HG03045 (cell line): ENCODE data around the gene MRPL33.

ENCODE experiments used
- ATAC-seq: cut with Tn5 transposase; IDR thresholded peaks from one replicate; pipeline ENCODE4 v1.9.1; 2021; ENCODE audit warnings: mild to moderate bottlenecking, moderate library complexity; ENCODE audit not compliant: unreplicated experiment

MRPL33 gene

DNA sequence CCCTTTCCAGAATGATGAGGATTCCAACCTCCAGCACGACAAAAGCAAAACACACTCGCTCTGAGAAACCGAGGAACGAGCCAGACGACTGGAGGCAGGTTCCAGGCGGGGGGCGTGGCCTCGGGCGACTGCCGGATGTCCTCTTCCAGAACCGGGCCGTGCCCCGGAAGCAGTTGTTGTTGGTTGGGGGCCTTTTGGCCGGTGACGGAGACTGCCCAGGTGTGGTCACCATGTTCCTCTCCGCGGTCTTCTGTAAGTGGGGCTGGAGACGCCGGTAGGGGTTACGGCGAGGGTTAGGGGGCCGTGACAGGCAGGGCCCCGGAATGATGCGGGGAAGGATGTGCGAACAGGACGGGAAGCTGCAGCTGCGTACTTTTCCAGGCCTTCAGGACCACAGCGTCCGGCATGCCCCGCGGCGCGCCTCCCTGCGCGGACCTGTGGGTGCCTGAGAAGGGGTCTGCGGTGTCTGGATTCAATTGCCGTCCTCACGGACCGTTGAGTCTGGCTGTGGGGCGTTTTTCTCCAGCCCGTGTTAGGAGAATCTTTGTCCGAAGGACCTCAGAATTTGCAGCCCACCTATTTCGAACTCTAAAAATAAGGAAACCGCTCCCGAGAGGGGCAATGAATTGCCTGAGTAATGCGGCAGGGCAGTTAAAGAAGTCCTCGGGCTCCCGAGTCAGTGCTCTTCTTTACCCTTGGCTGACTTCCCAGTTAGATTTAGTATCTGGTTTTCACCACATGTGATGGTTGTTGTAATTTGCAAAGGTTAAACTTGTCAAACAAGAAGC, at the start of gene MRPL33:
Gene MRPL33 (plus strand): TSS at position 172 of the 788 bp plus-strand sequence. CDS start 59 bp downstream, at position 231.
- ATAC-seq, result peak; percentile 95

- ATAC-seq, result no peak
Measured at GRCh38 chr2:27721884-27722485, 49.5 kb upstream of the MRPL33 start.

DNA sequence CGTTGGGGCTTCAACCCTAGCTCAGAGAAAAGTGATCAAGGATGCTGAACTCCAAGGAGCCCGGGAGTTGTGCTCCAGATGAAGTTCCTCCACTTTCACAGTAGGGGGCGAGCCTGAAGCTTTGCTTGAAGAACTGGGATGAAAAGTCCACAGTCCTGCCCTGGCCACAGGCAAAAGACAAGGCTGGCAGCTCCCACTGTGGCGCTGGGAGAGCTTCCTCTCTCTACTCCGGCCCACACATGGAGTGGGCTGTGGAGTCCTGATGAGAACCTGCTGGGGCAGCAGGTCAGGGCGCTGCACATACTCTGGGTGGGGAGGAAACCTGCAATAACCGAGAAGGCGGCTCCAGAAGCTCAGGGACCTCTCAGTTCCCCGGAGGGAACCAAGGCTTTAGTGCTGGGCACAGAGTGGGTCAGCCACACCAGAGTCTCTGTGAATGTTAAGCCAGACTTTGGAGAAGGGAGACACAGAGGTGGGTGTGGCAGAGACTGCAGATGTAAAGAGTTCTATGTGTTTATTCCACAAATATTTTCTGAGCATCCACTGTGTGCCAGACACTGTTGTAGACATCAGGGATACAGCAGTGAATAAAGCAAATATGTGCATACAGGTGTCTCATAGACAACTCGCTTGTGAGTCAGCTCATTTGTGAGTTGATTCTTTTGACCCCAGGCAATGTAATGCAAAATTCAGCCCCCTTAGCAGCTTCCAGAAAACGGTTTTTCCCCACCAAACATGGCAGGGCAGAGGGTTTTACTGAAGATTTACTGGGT, 48.0 kb upstream of the MRPL33 start:
- ATAC-seq, result no peak

DNA sequence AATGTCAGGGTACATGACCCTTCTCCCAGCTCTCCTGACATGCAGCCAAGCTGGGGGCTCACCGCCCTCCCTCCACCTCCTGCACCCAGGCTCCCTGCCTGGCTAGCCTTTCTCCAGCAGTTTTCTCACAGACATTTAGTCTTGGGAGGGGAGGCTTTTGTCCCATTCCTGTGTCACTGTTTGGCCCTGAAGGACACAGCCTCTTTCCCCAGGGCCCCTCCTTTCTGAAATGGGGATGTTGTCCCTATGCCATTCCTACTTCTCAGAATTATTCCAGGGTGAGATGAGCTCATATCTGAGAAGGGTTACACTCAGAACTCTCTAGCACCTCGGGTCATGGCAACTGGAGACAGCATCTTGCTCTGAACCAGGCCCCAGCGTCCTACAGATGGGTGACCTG, 47.3 kb upstream of the MRPL33 start:
- ATAC-seq, result no peak

GRCh38 chr2:27724905-27725701, 46.4 kb upstream of the MRPL33 start:
- no peak for ATAC-seq

DNA sequence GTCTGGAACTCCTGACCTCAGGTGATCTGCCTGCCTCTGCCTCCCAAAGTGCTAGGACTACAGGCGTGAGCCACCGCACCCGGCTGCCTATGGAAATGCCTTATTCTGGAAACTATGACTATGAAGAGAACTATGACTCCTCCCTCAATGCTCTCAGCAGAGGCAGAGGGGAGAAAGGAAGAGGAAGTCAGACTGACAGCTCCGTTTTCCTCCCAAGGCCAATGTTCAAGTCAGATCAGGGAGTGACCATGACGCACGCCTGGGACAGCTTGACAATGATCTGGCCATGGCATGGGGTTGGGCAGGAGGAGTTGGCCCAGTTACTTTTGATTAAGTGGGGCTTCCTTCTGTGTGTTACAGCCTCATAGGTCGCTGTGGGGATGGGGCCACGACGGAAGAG, 44.3 kb upstream of the MRPL33 start:
- ATAC-seq, result no peak

- no peak for ATAC-seq
Measured at GRCh38 chr2:27728081-27728858, 43.2 kb upstream of the MRPL33 start.

GRCh38 chr2:27729198-27729597, 42.3 kb upstream of the MRPL33 start:
- no peak for ATAC-seq

GRCh38 chr2:27729614-27730013, 41.9 kb upstream of the MRPL33 start:
- no peak for ATAC-seq

DNA sequence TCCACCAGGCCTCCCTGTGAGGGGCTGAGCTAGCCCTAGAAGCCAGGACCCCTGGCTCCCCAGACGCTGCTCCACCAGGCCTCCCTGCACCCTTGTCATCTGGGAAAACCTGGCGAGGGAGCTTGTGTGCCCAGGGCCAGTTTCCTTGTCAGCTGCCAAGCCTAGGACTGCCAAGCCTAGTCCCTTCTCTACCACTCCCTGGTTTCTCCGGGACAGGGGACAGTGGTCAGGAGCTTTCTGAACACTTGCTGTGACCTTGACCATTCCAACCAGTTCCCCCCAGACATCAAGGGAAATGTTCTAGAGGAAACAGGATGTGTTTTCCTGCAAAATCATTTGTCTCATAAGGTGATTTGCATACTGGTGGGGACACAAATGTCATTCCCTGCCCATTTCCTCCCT, 41.3 kb upstream of the MRPL33 start:
- ATAC-seq, result no peak

GRCh38 chr2:27730980-27731691, 40.4 kb upstream of the MRPL33 start:
- ATAC-seq, result no peak

DNA sequence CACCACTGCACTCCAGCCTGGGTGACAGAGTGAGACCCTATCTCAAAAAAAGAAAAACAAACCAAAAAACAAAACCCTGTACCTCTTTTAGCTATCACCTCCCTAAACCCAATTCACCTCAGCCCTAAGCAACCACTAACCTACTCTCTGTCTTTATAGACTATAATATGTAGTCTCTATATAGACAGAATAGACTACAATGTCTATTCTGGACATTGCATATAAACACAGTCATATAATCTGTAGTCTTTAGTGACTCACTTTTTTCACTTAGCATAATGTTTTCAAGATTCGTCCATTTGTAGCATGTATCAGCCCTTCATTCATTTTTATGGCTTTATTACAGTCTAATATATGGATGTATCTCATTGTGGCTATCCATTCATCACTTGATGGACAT, 37.2 kb upstream of the MRPL33 start:
- ATAC-seq, result no peak

DNA sequence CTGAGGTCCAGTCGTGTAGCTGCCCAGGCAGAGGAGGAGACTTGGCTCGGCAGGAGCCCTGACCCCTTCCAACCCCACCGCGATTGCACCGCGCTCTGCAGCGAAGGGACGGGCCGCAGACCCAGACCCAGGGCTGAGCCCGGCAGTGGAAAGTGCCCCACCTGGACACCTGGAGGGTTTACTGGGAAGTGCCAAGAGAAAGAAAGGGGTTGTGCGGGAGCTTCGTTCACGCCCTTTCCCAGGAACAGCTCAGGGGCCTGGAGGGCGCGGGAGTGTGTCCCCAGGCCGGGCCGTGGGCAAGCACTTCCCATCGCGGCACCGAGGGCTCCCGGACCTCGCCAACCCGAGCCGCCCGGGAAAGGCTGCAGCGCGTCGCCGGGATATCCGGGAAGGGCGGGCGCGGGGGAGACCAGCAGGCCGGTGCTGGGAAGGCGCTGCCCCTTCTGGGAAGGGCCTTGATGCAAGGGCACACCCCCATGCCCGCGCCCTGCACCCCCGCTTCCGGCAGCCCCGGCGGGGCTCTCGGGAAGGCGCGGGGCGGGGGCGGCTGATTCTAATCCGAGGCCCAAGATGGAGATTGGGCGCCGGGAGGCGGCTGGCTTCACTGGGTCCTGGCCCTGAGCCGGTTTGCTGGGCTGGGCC, 36.1 kb upstream of the MRPL33 start:
- no peak for ATAC-seq

- no peak for ATAC-seq
Measured at GRCh38 chr2:27736031-27736889, 35.3 kb upstream of the MRPL33 start.

DNA sequence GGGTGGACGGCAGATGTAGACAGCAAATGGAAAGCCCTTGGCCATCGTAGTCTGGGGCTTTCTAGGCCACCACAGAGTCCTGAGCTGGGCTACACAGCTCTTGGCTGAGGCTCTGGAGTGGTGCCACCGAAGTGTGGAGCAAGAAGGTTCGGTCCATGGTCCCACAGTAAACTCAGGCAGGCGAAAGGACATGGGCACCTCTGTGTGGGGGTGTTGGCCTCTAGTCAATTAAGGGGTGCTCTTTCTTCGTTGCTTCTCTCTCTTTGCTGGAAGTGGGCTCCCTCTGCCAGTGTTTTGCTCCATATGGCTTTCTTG, 34.7 kb upstream of the MRPL33 start:
- no peak for ATAC-seq

DNA sequence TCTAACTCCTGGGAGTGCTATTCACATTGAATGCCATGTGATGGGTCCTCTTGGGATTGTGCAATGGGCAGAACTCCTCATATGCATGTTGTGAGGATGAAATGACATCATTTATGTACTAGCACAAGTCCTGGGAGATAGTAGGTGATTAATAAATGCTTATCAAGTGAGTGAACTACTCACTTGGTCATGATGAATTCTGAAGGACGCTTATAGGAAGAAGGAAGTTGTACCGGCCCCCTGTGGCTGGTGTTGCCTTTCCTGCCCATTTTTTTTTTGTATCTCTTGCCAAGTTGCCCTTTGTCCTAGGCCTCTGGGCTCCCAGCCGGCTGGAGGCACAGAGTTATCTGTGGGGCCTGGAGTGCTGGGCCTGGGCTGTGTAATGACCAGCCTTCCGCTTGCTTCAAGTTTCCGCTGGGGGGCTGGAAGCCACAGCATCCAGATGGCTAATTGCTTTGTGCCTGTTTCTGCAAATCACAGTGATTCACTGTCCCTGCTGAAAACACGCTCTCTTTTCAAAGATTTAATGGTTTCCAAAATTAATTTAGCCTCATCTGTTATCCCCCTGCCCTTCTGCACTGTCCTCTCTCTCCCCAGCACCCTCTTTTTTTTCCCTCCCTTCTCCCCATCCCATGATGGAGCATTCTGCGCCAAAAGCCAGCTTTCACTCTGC, 33.7 kb upstream of the MRPL33 start:
- no peak for ATAC-seq

DNA sequence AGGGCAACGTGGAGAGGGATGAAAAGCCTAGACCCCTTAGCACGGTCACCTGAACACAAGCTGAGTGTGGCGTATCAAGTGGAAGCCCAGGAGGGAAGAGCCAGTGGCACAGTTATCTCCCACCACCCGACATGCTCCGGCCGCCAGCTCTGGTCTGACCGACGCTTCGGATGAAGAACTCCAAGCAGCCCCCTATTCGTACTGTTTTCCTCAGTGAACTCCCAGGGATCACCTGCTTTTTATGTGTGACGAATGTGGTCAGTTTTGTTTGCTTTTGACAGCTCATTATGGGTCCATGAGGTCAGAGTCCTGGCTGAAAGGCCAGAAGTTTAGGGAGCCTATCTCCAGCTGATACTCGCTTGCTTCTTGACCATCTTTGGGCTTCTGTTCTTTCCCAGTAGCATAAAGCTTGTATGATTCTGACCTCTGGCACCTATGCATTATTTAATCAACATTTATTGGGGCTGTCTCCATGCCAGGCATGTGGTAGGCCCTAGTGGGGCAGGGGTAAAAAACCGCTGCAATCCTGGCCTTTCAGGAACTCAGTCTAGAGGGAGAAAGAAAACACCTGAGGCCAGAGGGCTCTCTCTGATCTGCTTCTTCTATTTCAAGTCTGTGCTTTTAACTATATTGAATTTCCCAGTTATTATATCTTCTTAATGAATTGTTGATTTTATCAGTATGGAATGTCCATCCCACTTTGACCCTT, 33.0 kb upstream of the MRPL33 start:
- no peak for ATAC-seq
